Natural killer cell (primary cell): ENCODE measurements around the gene TAF6. TPM values are rescaled to one million over a fixed set of nuclear protein-coding genes. Genes with fewer than 3 reads are reported as not detected.

Experiments
- ATAC-seq, 3 donors: fragments of 150-1000 bp in 2 of 3; fragments of 200-7000 bp in 1 of 3; cut with Tn5 transposase; 1 replicate in 1 of 3; 2 replicates in 2 of 3; pipeline ENCODE4 v1.10.0; 2021; ENCODE audit warnings: mild to moderate bottlenecking in 2 of 3, moderate library complexity in 2 of 3
- DNase-seq, 2 donors: peaks; one replicate each; pipeline versions ENCODE4 v3.0.0 to v3.0.0-alpha.2; 2013 to 2021; ENCODE audit warnings: mixed read lengths in 1 of 2
- H3K27ac ChIP-seq: one replicate; pipeline ENCODE4 v1.5.1; 2013; ENCODE audit warnings: mild to moderate bottlenecking, low read length
- H3K27me3 ChIP-seq: one replicate; pipeline ENCODE4 v1.6.1; 2013; ENCODE audit warnings: low read length; ENCODE audit not compliant: control insufficient read depth, insufficient read depth
- H3K36me3 ChIP-seq: one replicate; pipeline ENCODE4 v1.6.1; 2013; ENCODE audit warnings: low read length; ENCODE audit not compliant: control insufficient read depth, insufficient read depth
- H3K4me1 ChIP-seq: one replicate; pipeline ENCODE4 v1.6.1; 2013; ENCODE audit warnings: low read length; ENCODE audit not compliant: control insufficient read depth, insufficient read depth
- H3K4me3 ChIP-seq: one replicate; pipeline ENCODE4 v1.5.1; 2013; ENCODE audit warnings: low read length
- H3K9me3 ChIP-seq: one replicate; pipeline ENCODE4 v1.6.1; 2013; ENCODE audit warnings: low read length; ENCODE audit not compliant: control insufficient read depth, insufficient read depth
- H3K27ac Mint-ChIP-seq, 2 donors: one replicate each; pipeline ENCODE4 v1.8.0; 2022; ENCODE audit warnings: mild to moderate bottlenecking in 2 of 2, mixed read lengths in 2 of 2, moderate library complexity in 1 of 2
- H3K27me3 Mint-ChIP-seq, 2 donors: one replicate each; pipeline ENCODE4 v1.8.0; 2022; ENCODE audit warnings: low read depth in 2 of 2, mixed read lengths in 2 of 2
- H3K36me3 Mint-ChIP-seq: one replicate; pipeline ENCODE4 v1.8.0; 2022; ENCODE audit warnings: mixed read lengths
- H3K4me1 Mint-ChIP-seq, 2 donors: one replicate each; pipeline ENCODE4 v1.8.0; 2022; ENCODE audit warnings: mixed read lengths in 2 of 2
- H3K4me3 Mint-ChIP-seq: one replicate; pipeline ENCODE4 v1.8.0; 2022; ENCODE audit warnings: mild to moderate bottlenecking, moderate library complexity, mixed read lengths
- H3K9me3 Mint-ChIP-seq, 2 donors: one replicate each; pipeline ENCODE4 v1.8.0; 2022; ENCODE audit warnings: mixed read lengths in 2 of 2
- WGBS: methylation state at CpG from one replicate; pipeline ENCODE4 v1.1.7; 2013; ENCODE audit warnings: missing lambda C conversion rate; ENCODE audit not compliant: insufficient coverage; 5-methylcytosine and 5-hydroxymethylcytosine counted together
- intact Hi-C: fragments of 100-400 bp; cut with micrococcal nuclease; formaldehyde crosslinking; loops from one replicate; pipeline ENCODE4 v1.14.2; 2022
- total RNA-seq, 4 donors: library from RNA; stranded (reverse); fragments of 120-200 nt in 1 of 4; gene quantifications; one replicate each; pipeline versions ENCODE4 v1.2.3 to v1.2.4, GENCODE V29; 2013 to 2022
- TF ChIP-seq, protein P1 (sequence below): fragments of 200-600 bp; IDR thresholded peaks from one replicate; pipeline ENCODE4 v1.8.0; 2022; ENCODE audit warnings: antibody characterized with exemption

The TAF6 gene
- total RNA-seq, 3 donors from 2014 or later (not counting 1 experiment from before 2014, with no cell fraction given) = 42.2 to 56.8 (median 47.9) TPM

GRCh38 chr7:100107125-100107737, 11.9 kb downstream of the TAF6 start:
- Mint-ChIP-seq H3K4me3 (no peak overlapping the region), H3K36me3 (no peaks in the 10 kb centered on the region), H3K27ac (no peak overlapping the region), H3K27me3 (no peaks in the 10 kb centered on the region), H3K4me1 (peaks cover 0 to 10% of the 10 kb centered on the region in 2 donors), H3K9me3 (no peaks in the 10 kb centered on the region)
- TF ChIP-seq, protein P1, sequence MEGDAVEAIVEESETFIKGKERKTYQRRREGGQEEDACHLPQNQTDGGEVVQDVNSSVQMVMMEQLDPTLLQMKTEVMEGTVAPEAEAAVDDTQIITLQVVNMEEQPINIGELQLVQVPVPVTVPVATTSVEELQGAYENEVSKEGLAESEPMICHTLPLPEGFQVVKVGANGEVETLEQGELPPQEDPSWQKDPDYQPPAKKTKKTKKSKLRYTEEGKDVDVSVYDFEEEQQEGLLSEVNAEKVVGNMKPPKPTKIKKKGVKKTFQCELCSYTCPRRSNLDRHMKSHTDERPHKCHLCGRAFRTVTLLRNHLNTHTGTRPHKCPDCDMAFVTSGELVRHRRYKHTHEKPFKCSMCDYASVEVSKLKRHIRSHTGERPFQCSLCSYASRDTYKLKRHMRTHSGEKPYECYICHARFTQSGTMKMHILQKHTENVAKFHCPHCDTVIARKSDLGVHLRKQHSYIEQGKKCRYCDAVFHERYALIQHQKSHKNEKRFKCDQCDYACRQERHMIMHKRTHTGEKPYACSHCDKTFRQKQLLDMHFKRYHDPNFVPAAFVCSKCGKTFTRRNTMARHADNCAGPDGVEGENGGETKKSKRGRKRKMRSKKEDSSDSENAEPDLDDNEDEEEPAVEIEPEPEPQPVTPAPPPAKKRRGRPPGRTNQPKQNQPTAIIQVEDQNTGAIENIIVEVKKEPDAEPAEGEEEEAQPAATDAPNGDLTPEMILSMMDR = no peak
- no peak for ATAC-seq
- Histone ChIP-seq H3K27me3 (no peaks in the 10 kb centered on the region), H3K4me3 (no peak overlapping the region), H3K9me3 (no peaks in the 10 kb centered on the region), H3K27ac (no peak overlapping the region), H3K4me1 (peaks cover 5% of the 10 kb centered on the region), H3K36me3 (peaks cover 39% of the 10 kb centered on the region)
- intact Hi-C loops = loop anchor here (10.0 kb wide), 1 partner anchor 568 kb away; the partner anchor contains the start of gene GNB2
- 95% methylated on average over 25 of the region's 25 CpGs for WGBS
- no peak for DNase-seq

DNA sequence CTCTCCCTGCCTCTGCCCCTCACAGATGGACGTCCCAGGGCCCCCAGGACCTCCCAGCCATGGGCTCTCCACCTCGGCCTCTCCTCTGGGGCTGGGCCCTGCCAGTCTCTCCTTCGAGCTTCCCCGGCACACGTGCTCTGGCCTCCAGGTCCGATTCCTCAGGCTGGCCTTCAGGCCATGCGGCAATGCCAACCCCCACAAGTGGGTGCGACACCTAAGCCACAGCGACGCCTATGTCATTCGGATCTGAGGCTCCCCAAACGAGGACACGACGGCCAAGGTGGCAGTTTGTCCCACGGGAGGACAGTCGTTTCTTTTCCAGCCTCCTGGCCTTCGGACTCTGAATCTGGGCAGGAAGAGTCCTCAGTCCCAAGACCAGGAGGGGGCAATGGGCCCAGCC, 12.5 kb downstream of the TAF6 start:
- intact Hi-C loops = loop anchor here (10.0 kb wide), 1 partner anchor 568 kb away; the partner anchor contains the start of gene GNB2
- TF ChIP-seq, protein P1 = no peak
- Mint-ChIP-seq H3K4me3 (no peak overlapping the region), H3K9me3 (no peaks in the 10 kb centered on the region), H3K36me3 (no peaks in the 10 kb centered on the region), H3K4me1 (peaks cover under 1 to 11% of the 10 kb centered on the region in 2 donors), H3K27ac (no peak overlapping the region), H3K27me3 (no peaks in the 10 kb centered on the region)
- ATAC-seq (no peak), DNase-seq (no peak)
- Histone ChIP-seq H3K27me3 (no peaks in the 10 kb centered on the region), H3K36me3 (peaks cover 33% of the 10 kb centered on the region), H3K9me3 (no peaks in the 10 kb centered on the region), H3K4me3 (no peak overlapping the region), H3K27ac (no peak overlapping the region), H3K4me1 (peaks cover 10% of the 10 kb centered on the region)
- 87% methylated on average over 17 of the region's 17 CpGs for WGBS

DNA sequence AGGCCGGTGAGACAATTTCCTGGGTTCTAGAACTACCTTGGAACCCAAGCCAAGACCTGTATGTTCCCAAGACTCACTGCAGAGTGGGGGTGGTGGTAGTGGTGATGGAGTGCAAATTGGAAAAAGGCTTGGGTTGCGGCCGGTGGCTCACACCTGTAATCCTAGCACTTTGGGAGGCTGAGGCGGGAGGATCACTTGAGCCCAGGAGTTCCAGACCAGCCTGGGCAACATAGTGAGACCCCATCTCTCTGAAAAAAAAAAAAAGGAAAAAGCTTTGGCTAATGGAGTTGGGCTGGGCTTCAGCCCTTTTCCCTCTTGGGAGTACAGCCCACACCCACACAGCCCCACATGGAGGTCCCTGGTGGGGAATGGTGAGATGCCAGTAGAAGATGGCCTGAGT, 13.6 kb downstream of the TAF6 start:
- H3K4me1 ChIP-seq = peaks cover 15% of the 10 kb centered on the region
- no peaks in the 10 kb centered on the region for H3K27me3 ChIP-seq
- no peaks in the 10 kb centered on the region for H3K36me3 Mint-ChIP-seq
- H3K36me3 ChIP-seq = peaks cover 25% of the 10 kb centered on the region
- H3K9me3 ChIP-seq = no peaks in the 10 kb centered on the region
- TF ChIP-seq, protein P1 = no peak
- no peak overlapping the region for H3K4me3 ChIP-seq
- intact Hi-C loops = loop anchor here (10.0 kb wide), 1 partner anchor 569 kb away; the partner anchor contains the start of gene GNB2
- H3K9me3 Mint-ChIP-seq = no peaks in the 10 kb centered on the region
- WGBS = 99% methylated on average over 4 of the region's 4 CpGs
- peaks cover 7 to 19% of the 10 kb centered on the region in 2 donors for H3K4me1 Mint-ChIP-seq
- no peaks in the 10 kb centered on the region for H3K27me3 Mint-ChIP-seq
- no peak for ATAC-seq
- H3K27ac Mint-ChIP-seq = no peak overlapping the region
- DNase-seq = no peak
- H3K4me3 Mint-ChIP-seq = no peak overlapping the region
- no peak overlapping the region for H3K27ac ChIP-seq
